Activated T-cell treated with anti-CD3 and anti-CD28 coated beads for 1 hour (primary cell): Measurements from ENCODE around the gene TNS3.
"Not testable (repeated sequence)": the region's sequence is repeated elsewhere in the genome, so short reads cannot be mapped to it uniquely, and the experiment has no call there.

Source experiments
- DNase-seq: peaks from one replicate; pipeline ENCODE4 v3.0.0-alpha.2; 2020; ENCODE audit warnings: low read depth

TNS3 gene

DNA sequence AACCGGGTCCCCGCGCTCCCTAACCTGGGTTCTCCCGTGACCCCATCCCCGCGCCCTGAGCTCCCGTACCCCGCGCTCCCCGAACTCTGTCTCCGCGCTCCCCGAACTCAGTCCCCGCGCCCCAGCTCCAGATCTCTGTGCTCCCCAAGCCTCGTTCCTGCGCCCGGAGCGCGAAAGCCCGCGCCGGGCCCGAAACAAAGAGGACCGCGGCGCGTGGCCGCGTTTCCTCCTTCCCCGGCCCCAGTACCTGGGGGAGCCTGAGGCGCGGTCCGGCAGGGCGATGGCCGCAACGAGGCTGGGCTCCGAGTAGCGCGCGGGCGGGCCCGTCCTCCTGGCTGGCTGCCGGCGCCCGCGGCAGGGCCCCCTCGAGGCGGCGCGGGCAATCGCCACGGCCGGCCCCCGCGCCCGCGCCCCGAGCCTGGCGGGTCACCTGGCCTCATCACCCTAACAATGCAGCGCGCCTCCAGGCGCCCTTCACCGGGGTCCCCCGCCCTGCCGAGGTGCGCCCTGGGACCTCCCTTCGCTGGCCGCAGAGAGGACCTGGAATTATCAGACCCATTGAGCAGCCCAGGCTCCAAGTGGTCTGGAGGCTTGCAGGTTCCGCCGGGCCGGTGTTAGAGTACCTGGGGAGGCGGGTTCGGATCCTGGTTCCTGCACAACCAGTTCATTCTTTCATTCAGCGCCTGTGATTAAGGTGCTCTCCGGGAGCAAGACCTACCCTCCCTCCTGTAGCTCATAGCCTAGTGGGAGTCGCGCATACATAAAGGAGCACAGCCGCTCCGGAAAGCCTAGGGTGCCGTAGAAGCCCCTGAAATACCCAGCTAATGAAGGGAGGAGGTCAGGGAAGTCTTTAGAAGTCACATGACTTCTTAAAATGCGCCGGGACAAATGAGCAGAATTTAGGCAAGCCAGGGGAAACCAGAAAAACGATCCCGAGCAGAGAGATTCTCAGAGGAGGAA is at the start of gene TNS3:
Gene TNS3, minus strand, starts transcription at position 308 of the 960 bp plus-strand sequence. CDS start 142,475 bp downstream, outside the sequence.
- no peak for DNase-seq

DNA sequence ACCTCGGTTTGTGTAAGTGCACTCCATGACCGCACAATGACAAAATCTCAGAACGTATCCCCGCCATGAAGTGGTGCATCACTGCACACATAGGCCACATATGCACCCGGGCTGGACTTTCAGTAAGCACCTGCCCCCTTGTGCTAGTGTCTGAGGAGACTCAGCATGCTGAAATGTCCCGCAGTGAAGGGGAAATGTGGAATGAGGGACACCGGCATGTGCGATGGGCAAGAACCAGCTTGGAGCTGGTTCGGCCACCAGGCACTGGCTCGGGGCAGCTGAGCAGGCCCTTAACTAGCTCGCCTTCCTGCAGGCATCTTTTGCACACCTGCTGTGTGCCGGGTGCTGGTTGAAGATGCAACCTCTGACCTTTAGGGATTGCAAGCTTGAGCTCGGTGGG is 49.8 kb upstream of the TNS3 start:
- no peak for DNase-seq

GRCh38 chr7:47627580-47628283 is 45.8 kb upstream of the TNS3 start:
- no peak for DNase-seq

- DNase-seq, result no peak
These were observed 44.2 kb upstream of the TNS3 start for GRCh38 chr7:47625861-47626715.

- DNase-seq, result no peak
These were observed 42.8 kb upstream of the TNS3 start for GRCh38 chr7:47624689-47625088.

GRCh38 chr7:47622946-47623640 is 41.2 kb upstream of the TNS3 start:
- no peak for DNase-seq

GRCh38 chr7:47622586-47622945 is 40.7 kb upstream of the TNS3 start:
- DNase-seq, result no peak

DNA sequence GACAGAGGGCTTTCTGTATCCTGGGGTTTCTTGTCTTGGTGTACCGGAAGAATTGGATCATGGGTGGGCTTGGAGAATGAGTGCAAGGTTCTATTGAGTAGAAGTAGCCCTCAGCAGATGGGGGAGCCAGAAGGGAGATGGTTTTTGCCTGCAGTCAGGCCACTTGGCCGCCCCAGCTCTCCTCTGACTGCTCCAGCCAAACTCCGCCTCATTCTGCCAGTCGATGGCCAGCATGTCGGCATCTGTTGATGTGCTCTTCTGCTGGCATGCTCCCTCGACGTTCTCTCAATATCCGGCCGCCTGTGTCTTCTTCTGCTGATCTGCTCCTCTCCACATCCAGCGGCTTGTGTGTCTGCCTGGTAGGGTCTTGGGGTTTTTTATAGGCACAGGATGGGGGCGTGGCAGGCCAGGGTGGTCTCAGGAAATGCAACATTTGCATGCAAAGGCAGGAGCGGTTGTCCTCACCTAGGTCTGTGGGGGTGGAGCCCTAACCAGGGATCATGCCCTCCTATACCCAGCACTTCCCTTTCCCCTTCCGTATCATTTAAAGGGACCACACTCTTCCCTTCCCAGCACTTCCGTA is 40.2 kb upstream of the TNS3 start:
- no peak for DNase-seq

DNA sequence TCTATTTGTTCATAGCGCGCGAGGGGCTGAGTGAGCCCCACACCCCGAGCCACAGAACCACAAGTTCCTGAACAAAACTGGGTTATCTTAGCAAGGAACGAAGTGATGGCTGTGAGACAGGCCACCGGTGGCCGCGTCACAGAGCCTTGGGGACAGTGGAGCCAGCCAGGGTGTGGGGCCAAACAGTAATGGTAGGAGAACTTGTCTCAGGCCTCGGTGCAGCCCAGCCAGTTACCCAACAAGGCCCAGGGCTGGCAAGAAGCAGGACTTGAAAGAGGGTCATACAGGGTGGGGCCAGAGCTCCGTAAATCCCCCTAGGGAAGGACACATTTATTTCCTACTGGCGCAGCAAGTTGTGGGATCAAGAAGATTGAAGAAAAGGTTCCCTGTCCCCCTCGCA is 39.4 kb upstream of the TNS3 start:
- no peak for DNase-seq

- no peak for DNase-seq
These were observed 37.9 kb upstream of the TNS3 start for GRCh38 chr7:47619806-47620205.

GRCh38 chr7:47617131-47617530 is 35.2 kb upstream of the TNS3 start:
- DNase-seq, result no peak

GRCh38 chr7:47614450-47614849 is 32.5 kb upstream of the TNS3 start:
- DNase-seq, result no peak

DNA sequence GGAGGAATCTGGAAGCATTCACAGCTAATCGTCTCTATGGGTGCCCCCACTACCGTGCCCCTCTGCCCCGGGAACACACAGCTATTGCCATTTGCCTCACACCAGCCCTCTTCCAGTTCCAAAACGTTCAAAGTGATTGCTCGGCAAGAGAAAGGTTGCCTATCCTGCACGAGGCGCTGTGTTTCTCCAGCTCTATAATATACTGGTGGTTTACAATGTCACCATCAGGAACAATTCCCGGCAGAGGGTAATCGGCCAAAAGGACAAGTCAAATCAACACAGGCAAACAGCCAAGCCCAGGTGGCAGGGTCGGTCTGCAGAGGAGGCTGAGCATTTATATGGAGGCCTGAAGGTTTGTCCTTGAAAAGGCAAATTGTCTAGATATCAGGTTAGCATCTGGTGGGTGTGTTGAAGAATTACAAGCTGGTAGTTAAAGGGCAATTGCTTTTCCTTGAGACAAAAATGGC is 29.2 kb upstream of the TNS3 start:
- no peak for DNase-seq

- DNase-seq, result no peak
These were observed 28.7 kb upstream of the TNS3 start for GRCh38 chr7:47610506-47611044.

GRCh38 chr7:47609803-47610452 is 28.0 kb upstream of the TNS3 start:
- DNase-seq, result no peak

DNA sequence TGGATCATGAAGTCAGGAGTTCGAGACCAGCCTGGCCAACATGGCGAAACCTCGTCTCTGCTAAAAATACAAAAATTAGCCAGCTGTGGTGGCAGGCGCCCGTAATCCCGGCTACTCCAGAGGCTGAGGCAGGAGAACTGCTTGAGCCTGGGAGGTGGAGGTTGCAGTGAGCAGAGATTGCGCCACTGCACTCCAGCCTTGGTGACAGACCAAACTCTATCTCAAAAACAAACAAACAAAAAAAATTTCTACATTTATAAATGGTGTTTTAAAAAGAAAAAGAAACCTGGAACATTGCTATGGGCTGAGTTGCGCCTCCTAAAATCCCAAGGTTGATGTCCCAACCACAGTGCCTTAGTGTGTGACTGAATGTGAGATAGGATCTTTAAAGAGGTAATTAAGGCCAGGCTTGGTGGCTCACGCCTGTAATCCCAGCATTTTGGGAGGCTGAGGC is 24.7 kb upstream of the TNS3 start:
- not testable (repeated sequence) for DNase-seq

DNA sequence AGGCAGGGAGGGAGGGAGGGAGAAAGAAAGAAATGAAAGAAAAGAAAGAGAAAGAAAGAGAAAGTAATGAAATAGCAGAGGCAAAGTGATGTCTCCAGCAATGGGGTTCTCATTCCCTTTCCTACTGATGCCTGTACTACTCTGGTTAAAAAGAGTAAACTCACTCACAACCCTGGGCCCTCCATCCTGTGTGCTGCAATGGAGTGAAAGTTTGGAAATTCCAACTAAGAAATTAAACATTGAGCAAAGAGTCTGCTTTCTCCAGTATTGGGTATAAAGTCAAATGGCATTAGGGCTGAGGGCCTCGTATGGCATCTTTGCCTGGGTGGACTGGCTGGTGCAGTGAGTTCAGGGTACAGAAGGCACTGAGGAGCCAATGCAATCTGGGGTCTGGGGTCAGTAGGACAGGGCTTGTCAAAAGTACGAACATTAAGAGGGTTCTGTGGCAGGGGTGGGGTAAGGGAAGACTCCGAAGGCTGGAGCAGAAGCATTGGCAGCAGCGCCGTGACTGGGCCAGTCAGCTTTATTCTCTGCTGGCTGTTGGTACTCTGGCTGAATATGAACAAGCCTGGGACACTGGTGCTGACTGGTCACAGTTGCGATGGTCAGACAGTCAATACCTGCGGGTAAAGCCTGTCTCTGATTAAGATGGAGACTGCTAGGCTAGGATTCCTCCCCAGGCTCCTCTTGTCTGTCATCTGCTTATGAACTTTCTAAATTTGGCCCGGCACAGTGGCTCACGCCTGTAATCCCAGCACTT is 24.1 kb upstream of the TNS3 start:
- DNase-seq, result no peak

- no peak for DNase-seq
These were observed 22.6 kb upstream of the TNS3 start for GRCh38 chr7:47604496-47604890.

- not testable (repeated sequence) for DNase-seq
These were observed 21.8 kb upstream of the TNS3 start for GRCh38 chr7:47603514-47604255.
